NCI-H2227 treated with DMSO at 0.1 percent for 48 hours (cell line): ENCODE data around the gene HAUS5.

ENCODE experiments used
- DNase-seq: peaks from one replicate; lab custom pipeline; 2025; lab: John Stamatoyannopoulos, UW

The HAUS5 gene

DNA sequence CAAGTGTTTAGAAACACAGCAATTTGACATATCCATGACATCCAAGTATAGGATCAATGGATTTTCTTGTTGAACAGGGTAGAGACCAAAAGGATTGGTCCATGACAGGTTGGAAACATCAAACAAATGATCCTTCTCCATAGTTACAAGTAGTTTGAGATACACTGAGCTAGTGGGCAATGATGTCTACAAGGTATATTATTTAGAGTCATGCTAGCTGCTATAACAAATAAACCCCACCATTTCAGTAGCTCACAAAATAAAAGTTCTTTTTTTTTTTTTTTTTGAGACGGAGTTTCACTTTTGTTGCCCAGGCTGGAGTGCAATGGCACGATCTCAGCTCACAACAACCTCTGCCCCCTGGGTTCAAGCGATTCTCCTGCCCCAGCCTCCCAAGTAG is 4.9 kb upstream of the HAUS5 start:
- DNase-seq: no peak

DNA sequence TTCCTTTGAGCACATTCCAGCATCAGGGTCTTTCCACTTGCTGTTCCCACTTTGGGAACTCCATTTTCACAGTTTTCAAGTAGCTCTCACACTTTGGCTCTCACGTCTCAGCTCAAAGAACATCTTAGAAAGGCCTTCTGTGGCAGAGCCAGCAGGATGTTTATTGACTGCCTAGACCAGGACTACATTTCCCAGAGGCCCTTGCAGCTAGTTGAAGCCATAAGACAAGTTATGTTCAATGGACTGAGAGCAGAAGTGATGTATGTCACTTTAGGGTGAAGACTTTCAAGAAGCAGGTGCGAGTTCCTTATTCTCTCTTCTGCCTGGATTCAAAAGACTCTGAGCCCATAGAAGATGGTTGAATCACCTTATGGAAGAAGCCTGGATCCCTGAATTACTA is 4.3 kb upstream of the HAUS5 start:
- no peak for DNase-seq

DNA sequence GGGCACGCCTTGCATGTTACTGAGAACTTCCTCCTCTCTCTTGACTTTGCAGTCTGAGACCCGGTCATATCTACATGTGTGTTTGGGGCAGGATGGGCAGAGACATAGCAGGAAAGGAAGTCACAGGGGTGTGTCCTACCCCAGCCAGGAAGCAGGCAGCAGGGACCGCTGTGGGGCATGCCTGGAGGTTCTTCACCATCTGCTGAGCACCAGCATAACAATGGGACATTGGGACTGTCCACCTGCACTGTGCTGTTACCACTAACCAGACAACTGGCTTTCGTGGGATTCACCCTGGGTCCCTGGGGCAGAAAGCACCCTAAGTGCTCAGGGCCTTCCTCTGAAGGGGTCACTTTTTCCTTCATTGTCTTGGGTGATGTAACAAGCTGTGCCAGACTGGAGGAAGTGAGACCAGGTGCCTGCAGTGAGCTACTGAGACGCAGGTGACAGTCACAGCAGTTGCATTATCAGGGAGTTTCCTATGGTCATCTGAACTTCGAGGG is 2.6 kb upstream of the HAUS5 start:
- no peak for DNase-seq

DNA sequence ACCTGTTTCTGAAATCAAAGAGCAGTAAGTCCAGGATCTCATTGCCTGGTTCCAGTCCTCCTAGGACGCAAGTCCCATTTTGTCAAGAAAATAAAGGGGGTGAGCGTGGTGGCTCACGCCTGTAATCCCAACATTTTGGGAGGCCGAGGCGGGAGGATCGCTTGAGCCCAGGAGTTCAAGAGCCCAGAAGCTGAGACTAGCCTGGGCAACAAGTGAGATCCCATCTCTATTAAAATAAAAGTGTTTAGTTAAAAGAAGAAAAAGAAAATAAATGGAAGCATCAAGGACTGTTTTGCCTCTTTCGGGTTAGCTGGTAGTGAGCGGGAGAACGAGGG is 344 bp upstream of the HAUS5 start:
- DNase-seq: no peak

DNA sequence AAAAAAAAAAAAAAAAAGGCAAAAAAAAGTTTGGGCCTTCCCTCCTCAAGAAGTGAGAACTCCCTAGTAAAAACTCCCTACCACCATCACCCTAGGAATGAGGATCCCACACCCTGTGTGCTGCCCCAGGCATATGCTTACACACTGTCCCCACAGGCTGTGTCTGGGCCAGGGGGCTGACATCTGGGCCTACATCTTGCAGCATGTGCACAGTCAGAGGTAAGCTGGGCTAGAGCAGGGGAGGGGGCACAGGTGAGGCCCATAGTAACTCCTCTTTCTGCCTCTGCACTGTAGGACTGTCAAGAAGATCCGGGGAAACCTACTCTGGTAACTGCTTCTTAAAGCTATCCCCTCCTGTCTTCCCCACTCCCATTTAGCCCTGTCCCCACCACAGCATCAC is 1.0 kb downstream of the HAUS5 start:
- no peak for DNase-seq

DNA sequence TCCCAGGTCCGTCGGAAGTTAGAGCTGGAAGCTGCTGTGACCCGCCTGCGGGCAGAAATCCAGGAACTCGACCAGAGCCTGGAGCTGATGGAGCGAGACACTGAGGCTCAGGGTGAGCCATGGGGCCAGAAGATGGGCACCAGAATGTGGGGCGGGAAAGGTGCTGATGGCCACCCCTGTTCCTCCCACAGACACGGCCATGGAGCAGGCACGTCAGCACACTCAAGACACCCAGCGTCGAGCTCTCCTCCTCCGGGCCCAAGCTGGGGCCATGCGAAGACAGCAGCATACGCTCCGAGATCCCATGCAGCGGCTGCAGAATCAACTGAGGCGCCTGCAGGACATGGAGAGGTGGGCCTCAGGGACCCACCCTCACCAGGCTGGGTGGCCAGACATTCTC is 2.5 kb downstream of the HAUS5 start:
- no peak for DNase-seq

DNA sequence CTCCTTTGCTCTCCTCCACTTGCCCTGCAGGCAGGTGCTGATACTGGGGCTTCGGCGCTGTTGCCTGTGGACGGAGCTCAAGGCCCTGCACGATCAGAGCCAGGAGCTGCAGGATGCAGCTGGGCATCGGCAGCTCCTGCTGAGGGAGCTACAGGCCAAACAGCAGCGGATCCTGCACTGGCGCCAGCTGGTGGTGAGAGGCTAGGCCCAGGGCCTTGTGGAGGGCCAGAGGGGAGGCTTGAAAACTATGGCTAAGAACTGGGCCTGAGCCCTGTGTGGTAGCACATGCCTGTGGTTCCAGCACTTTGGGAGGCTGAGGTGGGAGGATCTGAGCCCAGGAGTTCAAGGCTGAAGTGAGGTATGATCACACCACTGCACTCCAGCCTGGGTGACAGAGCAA is 6.3 kb downstream of the HAUS5 start:
- no peak for DNase-seq

DNA sequence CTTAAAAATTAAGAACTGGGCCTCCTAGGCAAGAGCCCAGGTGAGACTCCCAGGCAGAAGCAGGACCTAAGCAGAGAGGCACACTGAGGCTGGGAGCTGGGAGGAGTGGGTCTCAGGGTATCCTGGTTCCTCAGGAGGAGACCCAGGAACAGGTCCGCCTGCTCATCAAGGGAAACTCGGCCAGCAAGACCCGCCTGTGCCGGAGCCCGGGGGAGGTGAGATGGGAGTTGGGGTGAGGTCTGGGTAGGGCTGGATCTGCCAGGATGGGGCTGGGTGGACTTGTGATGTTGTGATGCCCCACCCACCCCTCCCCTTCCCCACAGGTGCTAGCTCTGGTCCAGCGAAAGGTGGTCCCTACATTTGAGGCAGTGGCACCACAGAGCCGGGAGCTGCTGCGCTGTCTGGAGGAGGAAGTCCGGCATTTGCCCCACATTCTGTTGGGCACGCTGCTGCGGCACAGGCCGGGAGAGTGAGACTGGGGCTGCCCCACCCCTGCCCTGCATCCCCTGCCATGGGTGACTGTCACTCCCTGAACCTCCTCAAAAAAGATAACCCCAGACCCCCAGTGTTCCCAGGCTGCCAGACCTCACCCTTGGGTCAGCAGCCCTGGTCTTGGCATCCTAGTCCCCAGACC is 6.9 kb downstream of the HAUS5 start:
- DNase-seq: no peak

DNA sequence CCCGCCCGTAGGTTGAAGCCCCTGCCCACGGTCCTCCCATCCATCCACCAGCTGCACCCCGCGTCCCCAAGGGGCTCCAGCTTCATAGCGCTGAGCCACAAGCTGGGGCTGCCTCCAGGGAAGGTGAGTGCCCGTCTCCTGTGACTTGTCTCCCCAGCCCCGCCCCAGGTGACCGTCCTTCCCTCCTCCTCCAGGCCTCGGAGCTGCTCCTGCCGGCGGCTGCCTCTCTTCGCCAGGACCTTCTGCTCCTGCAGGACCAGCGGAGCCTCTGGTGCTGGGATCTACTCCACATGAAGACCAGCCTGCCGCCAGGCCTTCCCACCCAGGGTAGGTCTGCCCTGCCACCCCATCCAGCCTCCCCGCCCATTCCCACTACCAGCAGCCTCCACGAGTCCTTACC is 7.5 kb downstream of the HAUS5 start:
- DNase-seq: no peak

DNA sequence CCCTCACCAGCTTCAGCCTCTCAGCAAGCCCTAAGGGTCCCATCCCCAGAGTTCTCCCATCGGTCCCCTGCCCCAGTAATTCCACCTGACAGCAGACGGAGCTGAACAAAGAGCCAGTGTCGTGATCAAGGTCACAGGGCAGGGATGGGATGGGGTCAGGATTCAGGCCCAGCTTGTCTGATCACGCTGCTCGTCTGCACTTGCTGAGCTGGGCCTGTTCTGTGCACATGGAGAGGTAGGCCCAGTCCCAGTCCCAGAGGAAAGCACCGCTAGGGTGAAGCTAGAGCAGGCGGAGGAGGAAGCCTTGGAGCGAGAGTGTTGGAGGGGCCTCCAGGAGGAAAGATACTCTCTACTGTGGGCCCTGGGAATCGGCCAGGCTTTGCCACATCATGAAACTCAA is 9.2 kb downstream of the HAUS5 start:
- DNase-seq: no peak

DNA sequence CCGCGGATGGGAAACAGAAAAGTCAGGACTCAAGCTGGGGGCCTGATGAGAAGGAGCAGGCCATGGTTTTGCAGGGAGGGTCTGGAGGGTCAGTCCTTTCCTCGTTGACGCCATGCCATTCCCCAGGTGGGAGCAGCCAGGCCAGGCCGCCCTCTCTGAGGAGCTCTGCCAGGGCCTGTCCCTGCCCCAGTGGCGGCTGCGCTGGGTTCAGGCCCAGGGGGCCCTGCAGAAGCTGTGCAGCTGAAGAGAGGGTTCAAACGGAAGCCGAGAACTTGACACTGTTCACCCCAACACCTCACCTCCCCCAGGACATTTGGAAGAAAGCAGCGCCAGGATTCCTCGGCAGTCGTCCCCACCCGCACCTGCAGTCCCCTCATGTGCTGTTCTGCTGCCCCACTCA is 10.2 kb downstream of the HAUS5 start:
- no peak for DNase-seq

DNA sequence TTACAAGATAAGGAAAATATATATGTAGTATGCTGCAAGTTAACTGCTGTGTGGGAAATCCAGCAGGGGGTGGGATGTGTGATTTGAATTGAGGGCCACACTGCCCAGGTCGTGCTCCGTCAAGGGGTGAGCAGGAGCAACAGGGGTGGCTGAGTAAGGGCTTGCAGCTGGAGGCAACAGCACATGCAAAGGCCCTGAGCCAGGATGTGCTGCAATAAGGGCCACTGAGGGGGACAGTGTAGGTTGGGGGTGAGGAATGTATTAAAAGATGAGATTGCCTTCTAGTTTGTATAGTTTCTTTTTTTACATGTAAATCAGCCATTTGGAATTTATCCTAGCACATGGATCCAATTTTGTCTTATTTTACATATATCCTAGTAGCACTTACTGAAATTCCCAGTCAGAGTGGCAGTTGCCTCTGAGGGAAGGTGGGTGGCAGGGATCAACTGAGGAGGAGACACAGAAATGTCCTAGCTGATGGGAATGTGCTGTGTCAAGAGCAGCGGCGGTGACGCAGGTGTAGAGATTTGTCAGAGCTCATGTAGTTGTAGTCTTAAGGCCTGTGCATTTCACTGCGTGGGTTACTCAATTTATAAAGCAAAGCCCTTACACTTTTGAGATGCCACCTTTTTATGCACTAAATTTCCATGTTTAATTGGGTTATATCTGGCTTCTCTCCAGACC is 10.9 kb downstream of the HAUS5 start:
- no peak for DNase-seq

DNA sequence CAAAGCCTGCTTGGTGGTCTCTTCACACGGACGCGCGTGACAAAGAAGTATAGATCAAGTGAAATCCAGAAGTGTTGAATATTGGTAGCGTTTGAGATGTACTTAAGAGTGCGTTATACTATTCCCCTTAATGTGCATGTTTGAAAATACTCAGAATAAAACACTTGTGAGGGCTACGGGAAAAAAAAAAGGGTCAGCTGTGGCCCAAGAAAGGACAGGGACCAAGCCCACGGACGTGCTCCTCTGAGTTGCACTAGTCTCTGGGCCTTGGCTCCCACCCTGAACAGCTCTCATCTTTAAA is 15.7 kb downstream of the HAUS5 start:
- no peak for DNase-seq

DNA sequence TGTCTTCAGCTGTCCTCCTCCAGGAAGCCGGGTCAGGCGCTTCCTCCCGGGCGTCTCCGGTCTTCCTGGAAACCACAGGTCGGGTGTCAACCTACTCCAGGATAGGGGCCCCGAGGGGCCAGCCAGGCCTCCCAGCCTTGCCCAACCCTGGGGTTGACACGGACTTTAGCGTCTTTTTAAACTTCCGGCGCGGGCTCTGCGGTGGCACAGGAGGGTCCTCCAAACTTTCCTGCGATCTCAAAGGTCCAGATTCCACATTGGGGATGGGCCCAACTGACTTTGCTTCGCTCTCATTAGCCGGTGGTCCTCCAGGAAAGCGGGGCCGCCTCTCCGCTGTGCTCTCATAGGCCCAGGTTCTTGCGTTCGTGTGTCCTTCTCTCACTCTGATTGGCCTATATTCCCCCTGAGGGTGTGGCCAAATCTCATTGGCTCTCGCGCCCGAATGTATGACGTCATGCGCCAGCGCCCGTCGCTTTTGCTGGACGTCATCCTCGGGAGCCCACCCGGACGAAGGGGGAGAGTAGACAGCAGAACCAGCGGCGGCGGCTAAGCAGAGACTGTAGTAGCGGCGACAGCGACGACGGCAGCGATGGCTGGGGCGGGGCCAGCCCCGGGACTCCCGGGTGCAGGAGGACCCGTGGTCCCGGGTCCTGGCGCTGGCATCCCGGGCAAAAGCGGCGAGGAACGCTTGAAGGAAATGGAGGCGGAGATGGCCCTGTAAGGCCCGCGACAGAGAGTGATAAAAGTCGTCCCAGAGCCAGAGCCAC is 16.2 kb downstream of the HAUS5 start, which contains the start of gene RBM42:
RBM42 (plus strand) TSS at position 472 of the 767 bp plus-strand sequence; CDS start at position 590, 118 bp downstream.
- DNase-seq: peak; percentile 100

DNA sequence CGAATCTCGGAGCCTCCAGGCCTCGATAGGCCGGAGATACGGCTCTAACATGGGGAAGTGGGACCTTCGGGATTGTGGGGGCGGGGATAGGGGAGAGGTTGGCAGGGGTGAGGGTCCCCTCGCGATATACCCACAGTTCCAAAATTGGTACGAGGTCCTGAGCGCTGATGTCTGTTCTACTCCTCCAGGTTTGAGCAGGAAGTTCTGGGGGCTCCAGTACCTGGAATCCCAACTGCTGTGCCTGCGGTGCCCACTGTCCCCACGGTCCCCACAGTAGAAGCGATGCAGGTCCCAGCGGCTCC is 16.7 kb downstream of the HAUS5 start:
- DNase-seq: no peak

DNA sequence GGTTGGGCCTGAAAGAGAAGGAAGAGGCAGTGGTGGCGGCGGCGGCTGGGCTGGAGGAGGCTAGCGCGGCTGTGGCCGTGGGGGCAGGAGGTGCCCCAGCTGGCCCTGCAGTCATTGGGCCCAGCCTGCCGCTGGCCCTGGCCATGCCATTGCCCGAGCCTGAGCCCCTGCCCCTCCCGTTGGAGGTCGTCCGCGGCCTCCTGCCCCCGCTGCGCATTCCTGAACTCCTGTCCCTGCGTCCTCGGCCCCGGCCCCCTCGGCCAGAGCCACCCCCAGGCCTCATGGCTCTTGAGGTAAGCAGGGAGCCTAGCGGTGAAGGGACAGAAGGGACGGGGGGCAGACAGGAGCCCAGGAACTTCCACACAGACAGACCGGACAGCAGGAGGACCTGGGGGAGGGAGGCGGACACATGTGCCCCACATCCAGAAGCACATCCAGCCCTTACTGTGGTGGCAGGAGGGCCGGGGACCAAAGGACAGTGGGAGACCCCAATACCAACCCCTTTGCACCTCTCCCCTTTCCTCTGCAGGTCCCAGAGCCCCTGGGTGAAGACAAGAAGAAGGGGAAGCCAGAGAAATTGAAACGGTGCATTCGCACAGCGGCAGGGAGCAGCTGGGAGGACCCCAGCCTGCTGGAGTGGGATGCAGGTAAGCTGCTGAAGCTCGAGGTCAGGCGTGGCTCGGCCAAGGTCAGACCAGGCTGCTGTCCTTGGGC is 21.3 kb downstream of the HAUS5 start:
- DNase-seq: no peak

DNA sequence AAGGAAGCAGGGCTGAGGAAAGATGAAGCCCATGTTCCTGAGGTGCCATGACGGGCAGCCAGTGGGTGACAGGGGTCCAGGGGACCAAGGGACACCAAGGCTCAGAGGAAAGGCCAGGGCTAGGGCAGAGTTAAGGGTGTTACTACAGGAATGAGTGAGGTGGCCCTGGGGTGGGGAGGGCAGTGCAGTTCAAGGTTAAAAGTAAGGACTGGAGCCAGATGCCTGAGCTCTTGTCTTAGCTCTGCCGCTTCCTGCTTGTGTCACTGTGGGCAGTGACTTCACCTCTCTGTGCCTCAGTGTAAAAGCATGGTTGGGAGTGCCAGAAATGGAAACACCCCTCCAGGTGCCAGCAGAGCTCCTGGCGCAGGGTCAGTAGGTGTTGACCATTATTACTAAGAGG is 24.1 kb downstream of the HAUS5 start:
- no peak for DNase-seq

DNA sequence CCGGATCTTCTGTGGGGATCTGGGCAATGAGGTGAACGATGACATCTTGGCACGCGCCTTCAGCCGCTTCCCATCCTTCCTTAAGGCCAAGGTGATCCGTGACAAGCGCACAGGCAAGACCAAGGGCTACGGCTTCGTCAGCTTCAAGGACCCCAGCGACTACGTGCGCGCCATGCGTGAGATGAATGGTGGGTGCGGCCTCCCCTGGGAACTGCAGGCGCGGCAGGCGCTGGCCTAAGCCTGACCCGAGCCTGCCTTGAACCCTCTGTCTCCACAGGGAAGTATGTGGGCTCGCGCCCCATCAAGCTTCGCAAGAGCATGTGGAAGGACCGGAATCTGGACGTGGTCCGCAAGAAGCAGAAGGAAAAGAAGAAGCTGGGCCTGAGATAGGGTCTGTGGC is 24.6 kb downstream of the HAUS5 start:
- DNase-seq: no peak

DNA sequence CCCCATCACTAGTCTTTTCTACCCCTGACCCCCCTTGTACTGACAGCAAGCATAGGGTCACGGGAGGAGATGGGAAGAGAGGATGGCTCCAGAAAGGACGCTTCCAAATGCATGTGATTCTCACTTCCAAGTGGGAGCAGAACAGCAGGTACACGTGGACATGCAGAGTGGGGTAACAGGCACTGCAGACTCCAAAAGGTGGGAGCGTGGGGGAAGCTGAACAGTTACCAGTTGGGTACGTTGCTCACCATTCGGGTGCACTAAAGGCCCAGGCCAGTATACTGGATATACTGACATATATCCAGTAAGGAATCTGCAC is 26.7 kb downstream of the HAUS5 start:
- no peak for DNase-seq

DNA sequence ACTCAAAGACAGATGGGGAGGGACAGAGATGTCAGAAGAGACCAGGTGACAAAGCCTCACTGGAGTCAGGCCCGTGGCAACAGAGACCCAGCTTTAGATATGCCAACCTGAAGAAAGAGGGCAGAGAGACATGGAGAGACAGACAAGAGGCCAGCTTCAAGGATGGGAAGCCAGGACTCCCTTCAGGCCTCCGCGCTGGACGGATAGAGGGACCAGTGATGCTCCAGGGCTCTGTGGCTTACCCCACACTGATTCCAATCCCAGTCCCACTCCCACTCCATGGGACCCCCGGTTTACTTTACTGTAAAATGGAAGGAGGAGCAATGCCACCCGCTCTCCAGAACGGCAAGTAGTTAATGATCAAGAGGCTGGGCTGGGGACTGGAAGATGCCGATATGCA is 27.3 kb downstream of the HAUS5 start:
- no peak for DNase-seq

DNA sequence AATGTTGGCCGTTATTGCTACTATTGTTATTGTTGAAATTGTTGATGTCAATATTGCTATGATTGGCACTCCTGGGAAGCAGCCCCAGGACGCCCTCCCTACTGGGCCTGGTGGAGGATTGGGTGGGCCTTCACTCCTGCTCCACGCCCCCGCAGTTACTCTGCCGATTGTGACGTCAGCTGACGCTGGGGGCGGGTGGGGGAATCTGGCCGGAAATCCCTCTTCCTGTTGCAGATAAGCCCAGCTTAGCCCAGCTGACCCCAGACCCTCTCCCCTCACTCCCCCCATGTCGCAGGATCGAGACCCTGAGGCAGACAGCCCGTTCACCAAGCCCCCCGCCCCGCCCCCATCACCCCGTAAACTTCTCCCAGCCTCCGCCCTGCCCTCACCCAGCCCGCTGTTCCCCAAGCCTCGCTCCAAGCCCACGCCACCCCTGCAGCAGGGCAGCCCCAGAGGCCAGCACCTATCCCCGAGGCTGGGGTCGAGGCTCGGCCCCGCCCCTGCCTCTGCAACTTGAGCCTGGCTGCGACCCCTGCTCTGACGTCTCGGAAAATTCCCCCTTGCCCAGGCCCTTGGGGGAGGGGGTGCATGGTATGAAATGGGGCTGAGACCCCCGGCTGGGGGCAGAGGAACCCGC is 29.1 kb downstream of the HAUS5 start, which contains the start of gene ETV2:
ETV2 (plus strand) TSS at position 231 of the 637 bp plus-strand sequence. CDS start 716 bp downstream, outside the sequence.
- DNase-seq: no peak

DNA sequence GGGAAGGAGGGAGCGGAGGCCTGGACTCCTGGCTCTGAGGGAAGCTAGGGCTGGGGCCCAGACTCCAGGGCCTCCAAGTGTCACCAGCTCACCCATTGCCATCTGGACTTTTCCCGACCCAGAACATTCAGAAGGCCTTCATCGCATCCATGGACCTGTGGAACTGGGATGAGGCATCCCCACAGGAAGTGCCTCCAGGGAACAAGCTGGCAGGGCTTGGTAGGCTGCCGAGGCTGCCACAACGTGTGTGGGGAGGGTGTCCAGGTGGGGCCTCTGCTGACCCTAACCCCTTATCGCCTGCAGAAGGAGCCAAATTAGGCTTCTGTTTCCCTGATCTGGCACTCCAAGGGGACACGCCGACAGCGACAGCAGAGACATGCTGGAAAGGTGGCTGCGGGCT is 29.8 kb downstream of the HAUS5 start:
- no peak for DNase-seq
